GM13977 (cell line): ENCODE results near the gene AREG.

Source experiments
- DNase-seq: peaks from one replicate; pipeline ENCODE4 v3.0.0; 2012; ENCODE audit warnings: low spot score
- CTCF ChIP-seq: IDR thresholded peaks from 2 replicates; pipeline ENCODE4 v1.5.1; 2012; ENCODE audit warnings: mild to moderate bottlenecking, control low read depth; ENCODE audit not compliant: insufficient read depth; ENCODE audit errors: extremely low read depth, missing control alignments
- in situ Hi-C: fragments of 300-500 bp; cut with MboI; formaldehyde crosslinking; loops from one replicate; pipeline ENCODE4 v1.12.0; 2022; ENCODE audit warnings: low sequenced_read_pairs, low pct_unique_long_range_greater_than_20kb, mixed read lengths, inconsistent platforms; ENCODE audit not compliant: unreplicated experiment

The AREG gene

DNA sequence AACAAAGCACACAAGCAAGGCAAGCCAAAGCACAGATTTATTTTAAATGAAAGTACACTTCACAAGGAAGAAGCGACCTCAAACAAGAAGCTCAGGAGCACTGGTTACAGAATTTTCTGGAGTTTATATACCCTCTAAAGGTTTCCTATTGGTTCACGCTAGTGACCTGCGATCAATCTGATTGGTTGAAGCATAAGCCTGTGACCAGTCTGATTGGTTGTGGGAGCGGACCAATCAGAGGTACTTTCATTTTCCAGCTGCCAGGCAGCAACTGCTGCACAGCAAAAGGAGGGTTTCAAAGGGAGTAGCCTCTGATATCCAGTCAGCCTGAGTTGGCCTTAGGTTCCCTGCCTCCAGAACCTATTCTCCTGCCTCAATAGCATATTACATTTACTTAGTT lies 4.6 kb upstream of the AREG start:
- TF ChIP-seq CTCF = no peak
- no peak for DNase-seq
- in situ Hi-C loops = no loop called here

GRCh38 chr4:74441744-74442143 lies 3.2 kb upstream of the AREG start:
- in situ Hi-C loops = no loop called here
- TF ChIP-seq CTCF = no peak
- DNase-seq = no peak

GRCh38 chr4:74446193-74446868 lies 1.4 kb downstream of the AREG start:
- in situ Hi-C loops = no loop called here
- no peak for DNase-seq
- no peak for TF ChIP-seq CTCF

DNA sequence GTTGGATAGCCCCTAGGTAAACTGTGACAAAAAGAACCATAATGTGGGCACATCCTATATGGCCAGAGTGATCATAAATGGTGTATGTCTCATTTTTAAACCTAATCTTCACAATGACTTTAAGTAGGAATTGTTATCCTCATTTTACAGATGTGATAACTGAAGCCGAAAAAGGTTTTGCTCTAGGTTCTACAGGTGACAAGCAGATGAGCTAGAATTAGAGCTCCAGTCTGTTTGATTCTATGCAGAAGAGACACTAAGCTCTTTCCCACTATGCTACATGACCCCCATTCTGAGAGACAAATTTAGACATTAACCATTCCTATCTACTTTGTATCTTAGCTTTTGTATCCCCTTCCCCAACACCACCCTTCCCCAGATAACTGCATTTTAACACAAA lies 2.0 kb downstream of the AREG start:
- no peak for TF ChIP-seq CTCF
- no peak for DNase-seq
- in situ Hi-C loops = no loop called here

GRCh38 chr4:74447636-74448233 lies 2.8 kb downstream of the AREG start:
- no peak for TF ChIP-seq CTCF
- in situ Hi-C loops = no loop called here
- DNase-seq = no peak

GRCh38 chr4:74449571-74450297 lies 4.8 kb downstream of the AREG start:
- in situ Hi-C loops = no loop called here
- no peak for TF ChIP-seq CTCF
- DNase-seq = no peak
